Measurements from ENCODE around the gene SCN4A.
"Not testable (repeated sequence)": the region's sequence is repeated elsewhere in the genome, so short reads cannot be mapped to it uniquely, and the experiment has no call there.

Gene SCN4A

GRCh38 chr17:63909586-63909985 lies 63.1 kb downstream of the SCN4A start:
- H3K4me3 ChIP-seq (ENCODE audit: extremely low read depth, insufficient read depth, low read length, poor library complexity, severe bottlenecking); H3K36me3 ChIP-seq (ENCODE audit: control insufficient read depth, insufficient read depth, low read length); H3K27ac ChIP-seq (ENCODE audit: low read depth, low read length, severe bottlenecking); H3K9me3 ChIP-seq (ENCODE audit: control insufficient read depth, low read length); H3K4me1 ChIP-seq (ENCODE audit: control insufficient read depth, insufficient read depth, low read length, poor library complexity, severe bottlenecking): not testable (repeated sequence)
- 94 to 100% methylated on average over 5 to 8 of the region's 10 CpGs for WGBS, 2 experiments (ENCODE audit: insufficient coverage in 2 of 2)

GRCh38 chr17:63907161-63907778 lies 65.4 kb downstream of the SCN4A start:
- H3K4me3 ChIP-seq (ENCODE audit: extremely low read depth, insufficient read depth, low read length, poor library complexity, severe bottlenecking); H3K36me3 ChIP-seq (ENCODE audit: control insufficient read depth, insufficient read depth, low read length); H3K27ac ChIP-seq (ENCODE audit: low read depth, low read length, severe bottlenecking); H3K4me1 ChIP-seq (ENCODE audit: control insufficient read depth, insufficient read depth, low read length, poor library complexity, severe bottlenecking); H3K9me3 ChIP-seq (ENCODE audit: control insufficient read depth, low read length): not testable (repeated sequence)
- WGBS, 2 experiments (ENCODE audit: insufficient coverage in 2 of 2) = 74 to 83% methylated on average over 5 to 6 of the region's 12 CpGs

GRCh38 chr17:63904796-63905195 lies 67.9 kb downstream of the SCN4A start:
- H3K36me3 ChIP-seq (ENCODE audit: control insufficient read depth, insufficient read depth, low read length); H3K27ac ChIP-seq (ENCODE audit: low read depth, low read length, severe bottlenecking); H3K9me3 ChIP-seq (ENCODE audit: control insufficient read depth, low read length); H3K4me3 ChIP-seq (ENCODE audit: extremely low read depth, insufficient read depth, low read length, poor library complexity, severe bottlenecking); H3K4me1 ChIP-seq (ENCODE audit: control insufficient read depth, insufficient read depth, low read length, poor library complexity, severe bottlenecking): not testable (repeated sequence)
- 88 to 94% methylated on average over 5 to 7 of the region's 8 CpGs for WGBS, 2 experiments (ENCODE audit: insufficient coverage in 2 of 2)

- H3K4me1 ChIP-seq (ENCODE audit: control insufficient read depth, insufficient read depth, low read length, poor library complexity, severe bottlenecking); H3K36me3 ChIP-seq (ENCODE audit: control insufficient read depth, insufficient read depth, low read length); H3K4me3 ChIP-seq (ENCODE audit: extremely low read depth, insufficient read depth, low read length, poor library complexity, severe bottlenecking); H3K27ac ChIP-seq (ENCODE audit: low read depth, low read length, severe bottlenecking); H3K9me3 ChIP-seq (ENCODE audit: control insufficient read depth, low read length): not testable (repeated sequence)
- 51 to 68% methylated on average over 2 to 4 of the region's 5 CpGs for WGBS, 2 experiments (ENCODE audit: insufficient coverage in 2 of 2)
Observed at GRCh38 chr17:63903787-63904201, 68.9 kb downstream of the SCN4A start.

GRCh38 chr17:63901971-63902370 lies 70.7 kb downstream of the SCN4A start:
- not testable (repeated sequence) for H3K36me3 ChIP-seq (ENCODE audit: control insufficient read depth, insufficient read depth, low read length); H3K4me1 ChIP-seq (ENCODE audit: control insufficient read depth, insufficient read depth, low read length, poor library complexity, severe bottlenecking); H3K27ac ChIP-seq (ENCODE audit: low read depth, low read length, severe bottlenecking); H3K9me3 ChIP-seq (ENCODE audit: control insufficient read depth, low read length); H3K4me3 ChIP-seq (ENCODE audit: extremely low read depth, insufficient read depth, low read length, poor library complexity, severe bottlenecking)
- WGBS, 2 experiments (ENCODE audit: insufficient coverage in 2 of 2) = 100% methylated on average over 2 of the region's 2 CpGs; no CpG with 5 or more reads in 1 of the 2 experiments

GRCh38 chr17:63898899-63899798 lies 73.6 kb downstream of the SCN4A start:
- not testable (repeated sequence) for H3K9me3 ChIP-seq (ENCODE audit: control insufficient read depth, low read length); H3K4me1 ChIP-seq (ENCODE audit: control insufficient read depth, insufficient read depth, low read length, poor library complexity, severe bottlenecking); H3K27ac ChIP-seq (ENCODE audit: low read depth, low read length, severe bottlenecking); H3K36me3 ChIP-seq (ENCODE audit: control insufficient read depth, insufficient read depth, low read length); H3K4me3 ChIP-seq (ENCODE audit: extremely low read depth, insufficient read depth, low read length, poor library complexity, severe bottlenecking)
- WGBS, 2 experiments (ENCODE audit: insufficient coverage in 2 of 2) = 87 to 96% methylated on average over 3 to 4 of the region's 6 CpGs

- H3K4me1 ChIP-seq (ENCODE audit: control insufficient read depth, insufficient read depth, low read length, poor library complexity, severe bottlenecking); H3K9me3 ChIP-seq (ENCODE audit: control insufficient read depth, low read length); H3K27ac ChIP-seq (ENCODE audit: low read depth, low read length, severe bottlenecking); H3K36me3 ChIP-seq (ENCODE audit: control insufficient read depth, insufficient read depth, low read length); H3K4me3 ChIP-seq (ENCODE audit: extremely low read depth, insufficient read depth, low read length, poor library complexity, severe bottlenecking): not testable (repeated sequence)
- no CpG with 5 or more reads among the region's 14 CpGs for WGBS, 2 experiments (ENCODE audit: insufficient coverage in 2 of 2)
Observed at GRCh38 chr17:63896524-63897354, 76.0 kb downstream of the SCN4A start, which contains the start of gene CSH1. TSS of gene CSH1 (minus strand) at chr17:63896574. CDS start at chr17:63896511, 63 bp downstream.

GRCh38 chr17:63894821-63895220 lies 77.9 kb downstream of the SCN4A start:
- not testable (repeated sequence) for H3K4me3 ChIP-seq (ENCODE audit: extremely low read depth, insufficient read depth, low read length, poor library complexity, severe bottlenecking); H3K27ac ChIP-seq (ENCODE audit: low read depth, low read length, severe bottlenecking); H3K4me1 ChIP-seq (ENCODE audit: control insufficient read depth, insufficient read depth, low read length, poor library complexity, severe bottlenecking); H3K9me3 ChIP-seq (ENCODE audit: control insufficient read depth, low read length); H3K36me3 ChIP-seq (ENCODE audit: control insufficient read depth, insufficient read depth, low read length)
- WGBS, 2 experiments (ENCODE audit: insufficient coverage in 2 of 2) = 80 to 100% methylated on average over 1 to 2 of the region's 10 CpGs

GRCh38 chr17:63894021-63894420 lies 78.7 kb downstream of the SCN4A start:
- not testable (repeated sequence) for H3K9me3 ChIP-seq (ENCODE audit: control insufficient read depth, low read length); H3K4me1 ChIP-seq (ENCODE audit: control insufficient read depth, insufficient read depth, low read length, poor library complexity, severe bottlenecking); H3K4me3 ChIP-seq (ENCODE audit: extremely low read depth, insufficient read depth, low read length, poor library complexity, severe bottlenecking); H3K27ac ChIP-seq (ENCODE audit: low read depth, low read length, severe bottlenecking); H3K36me3 ChIP-seq (ENCODE audit: control insufficient read depth, insufficient read depth, low read length)
- 100% methylated on average over 1 of the region's 3 CpGs for WGBS, 2 experiments (ENCODE audit: insufficient coverage in 2 of 2)

- H3K4me1 ChIP-seq (ENCODE audit: control insufficient read depth, insufficient read depth, low read length, poor library complexity, severe bottlenecking); H3K36me3 ChIP-seq (ENCODE audit: control insufficient read depth, insufficient read depth, low read length); H3K9me3 ChIP-seq (ENCODE audit: control insufficient read depth, low read length); H3K27ac ChIP-seq (ENCODE audit: low read depth, low read length, severe bottlenecking); H3K4me3 ChIP-seq (ENCODE audit: extremely low read depth, insufficient read depth, low read length, poor library complexity, severe bottlenecking): not testable (repeated sequence)
- WGBS, 2 experiments (ENCODE audit: insufficient coverage in 2 of 2) = 90 to 92% methylated on average over 4 of the region's 11 CpGs
Observed at GRCh38 chr17:63892316-63893037, 80.2 kb downstream of the SCN4A start.

All from mesodermal cell (in vitro differentiated cells).